HEK293 (cell line): ENCODE results near the gene SPOCK1.

Experiments used
- CTCF ChIA-PET: fragments of 350-600 bp; formaldehyde crosslinking; extraction: SDS; loops from one replicate; lab custom pipeline; 2021; ENCODE audit warnings: antibody characterized with exemption; lab: Yijun Ruan, JAX
- POLR2A ChIA-PET: fragments of 300-600 bp; formaldehyde crosslinking; extraction: SDS; loops from one replicate; lab custom pipeline; 2020; ENCODE audit warnings: antibody characterized with exemption, inconsistent platforms; lab: Yijun Ruan, JAX
- H3K27ac ChIP-seq: fragments of 200-500 bp; sonication (Bioruptor generic); 2 replicates; pipeline ENCODE4 v1.5.1; 2014; ENCODE audit warnings: low read depth, low read length, control low read depth, inconsistent platforms; ENCODE audit errors: extremely low read depth
- H3K36me3 ChIP-seq, 2 experiments: fragments of 200-500 bp in 1 of 2; sonication (Bioruptor generic) in 1 of 2; 1 replicate in 1 of 2; 2 replicates in 1 of 2; pipeline ENCODE4 v1.5.1; 2014 to 2017; ENCODE audit warnings: inconsistent platforms in 2 of 2, low read length in 2 of 2; ENCODE audit not compliant: control insufficient read depth in 2 of 2, insufficient read depth in 1 of 2
- H3K4me1 ChIP-seq: fragments of 200-500 bp; sonication (Bioruptor generic); 2 replicates; pipeline ENCODE4 v1.5.1; 2014; ENCODE audit warnings: mild to moderate bottlenecking, low read length, inconsistent platforms; ENCODE audit not compliant: control insufficient read depth, insufficient read depth
- H3K4me3 ChIP-seq: 2 replicates; pipeline ENCODE4 v1.5.1; 2011; ENCODE audit warnings: low read depth, mild to moderate bottlenecking, control low read depth, low read length, moderate library complexity
- H3K9me3 ChIP-seq: fragments of 200-500 bp; sonication (Bioruptor generic); 2 replicates; pipeline ENCODE4 v1.5.1; 2014; ENCODE audit warnings: low read depth, low read length, inconsistent platforms; ENCODE audit not compliant: control insufficient read depth, insufficient read depth
- CTCF ChIP-seq: fragments of 450-650 bp; formaldehyde crosslinking; IDR thresholded peaks from 2 replicates; pipeline ENCODE4 v1.5.1; 2016; ENCODE audit warnings: missing biosample characterization, missing genetic modification characterization
- GLI4 ChIP-seq: fragments of 450-650 bp; formaldehyde crosslinking; IDR thresholded peaks from 2 replicates; pipeline ENCODE4 v1.5.1; 2016; ENCODE audit warnings: missing biosample characterization, missing genetic modification characterization
- KLF16 ChIP-seq: fragments of 450-650 bp; formaldehyde crosslinking; IDR thresholded peaks from 2 replicates; pipeline ENCODE4 v1.5.1; 2017; ENCODE audit warnings: missing biosample characterization, missing genetic modification characterization
- PATZ1 ChIP-seq: fragments of 450-650 bp; formaldehyde crosslinking; IDR thresholded peaks from 2 replicates; pipeline ENCODE4 v1.5.1; 2016; ENCODE audit warnings: missing biosample characterization, missing genetic modification characterization
- PRDM1 ChIP-seq: fragments of 450-650 bp; formaldehyde crosslinking; IDR thresholded peaks from 2 replicates; pipeline ENCODE4; 2016; ENCODE audit warnings: missing biosample characterization, missing genetic modification characterization
- SCRT1 ChIP-seq: fragments of 450-650 bp; formaldehyde crosslinking; IDR thresholded peaks from 2 replicates; pipeline ENCODE4 v1.5.1; 2016; ENCODE audit warnings: missing biosample characterization, missing genetic modification characterization, borderline replicate concordance
- SCRT2 ChIP-seq: fragments of 450-650 bp; formaldehyde crosslinking; IDR thresholded peaks from 2 replicates; pipeline ENCODE4 v1.5.1; 2016; ENCODE audit warnings: missing biosample characterization, missing genetic modification characterization
- TSHZ1 ChIP-seq: fragments of 450-650 bp; formaldehyde crosslinking; IDR thresholded peaks from 2 replicates; pipeline ENCODE4 v1.5.1; 2016; ENCODE audit warnings: missing biosample characterization, missing genetic modification characterization, borderline replicate concordance
- ZFP3 ChIP-seq: fragments of 450-650 bp; formaldehyde crosslinking; IDR thresholded peaks from 2 replicates; pipeline ENCODE4 v1.5.1; 2016; ENCODE audit warnings: low read depth, missing biosample characterization, missing genetic modification characterization
- ZNF223 ChIP-seq: fragments of 450-650 bp; formaldehyde crosslinking; IDR thresholded peaks from 2 replicates; pipeline ENCODE4 v1.5.1; 2016; ENCODE audit warnings: missing biosample characterization, missing genetic modification characterization
- ZNF423 ChIP-seq: fragments of 450-650 bp; formaldehyde crosslinking; IDR thresholded peaks from 2 replicates; pipeline ENCODE4 v1.5.1; 2016; ENCODE audit warnings: missing biosample characterization, missing genetic modification characterization
- ZNF426 ChIP-seq: fragments of 450-650 bp; formaldehyde crosslinking; IDR thresholded peaks from 2 replicates; pipeline ENCODE4 v1.5.1; 2017; ENCODE audit warnings: missing biosample characterization, missing genetic modification characterization, mild to moderate bottlenecking, inconsistent platforms, moderate library complexity
- ZNF449 ChIP-seq: fragments of 450-650 bp; formaldehyde crosslinking; IDR thresholded peaks from 2 replicates; pipeline ENCODE4 v1.5.1; 2017; ENCODE audit warnings: missing biosample characterization, mild to moderate bottlenecking, missing genetic modification characterization, moderate library complexity
- ZNF48 ChIP-seq: fragments of 450-650 bp; formaldehyde crosslinking; IDR thresholded peaks from 2 replicates; pipeline ENCODE4 v1.5.1; 2016; ENCODE audit warnings: missing biosample characterization, missing genetic modification characterization
- ZNF530 ChIP-seq: fragments of 450-650 bp; formaldehyde crosslinking; IDR thresholded peaks from 2 replicates; pipeline ENCODE4 v1.5.1; 2016; ENCODE audit warnings: low read depth, missing biosample characterization, missing genetic modification characterization
- ZNF707 ChIP-seq: fragments of 450-650 bp; formaldehyde crosslinking; IDR thresholded peaks from 2 replicates; pipeline ENCODE4 v1.5.1; 2016; ENCODE audit warnings: missing biosample characterization, missing genetic modification characterization
- ZNF76 ChIP-seq: fragments of 450-650 bp; formaldehyde crosslinking; IDR thresholded peaks from 2 replicates; pipeline ENCODE4; 2016; ENCODE audit warnings: low read depth, missing biosample characterization, missing genetic modification characterization, borderline replicate concordance
- ZSCAN16 ChIP-seq: fragments of 450-650 bp; formaldehyde crosslinking; IDR thresholded peaks from 2 replicates; pipeline ENCODE4 v1.5.1; 2016; ENCODE audit warnings: missing biosample characterization, missing genetic modification characterization
- ZSCAN23 ChIP-seq: fragments of 450-650 bp; formaldehyde crosslinking; IDR thresholded peaks from 2 replicates; pipeline ENCODE4 v1.5.1; 2016; ENCODE audit warnings: missing biosample characterization, missing genetic modification characterization
- TF ChIP-seq, protein P1 (sequence below): fragments of 450-650 bp; formaldehyde crosslinking; IDR thresholded peaks from 2 replicates; pipeline ENCODE4 v1.5.1; 2016; ENCODE audit warnings: missing biosample characterization, missing genetic modification characterization, low read depth
- TF ChIP-seq, protein P2 (sequence below): fragments of 450-650 bp; formaldehyde crosslinking; IDR thresholded peaks from 2 replicates; pipeline ENCODE4 v1.5.1; 2016; ENCODE audit warnings: missing biosample characterization, missing genetic modification characterization
- TF ChIP-seq, protein P3 (sequence below): fragments of 450-650 bp; formaldehyde crosslinking; IDR thresholded peaks from 2 replicates; pipeline ENCODE4 v1.5.1; 2016; ENCODE audit warnings: missing biosample characterization, missing genetic modification characterization

The SPOCK1 gene

GRCh38 chr5:137056676-137057075 lies 442.4 kb downstream of the SPOCK1 start:
- POLR2A ChIA-PET, result no interaction called here
- H3K4me1 ChIP-seq, result no peaks in the 10 kb centered on the region
- TF ChIP-seq, protein P1, sequence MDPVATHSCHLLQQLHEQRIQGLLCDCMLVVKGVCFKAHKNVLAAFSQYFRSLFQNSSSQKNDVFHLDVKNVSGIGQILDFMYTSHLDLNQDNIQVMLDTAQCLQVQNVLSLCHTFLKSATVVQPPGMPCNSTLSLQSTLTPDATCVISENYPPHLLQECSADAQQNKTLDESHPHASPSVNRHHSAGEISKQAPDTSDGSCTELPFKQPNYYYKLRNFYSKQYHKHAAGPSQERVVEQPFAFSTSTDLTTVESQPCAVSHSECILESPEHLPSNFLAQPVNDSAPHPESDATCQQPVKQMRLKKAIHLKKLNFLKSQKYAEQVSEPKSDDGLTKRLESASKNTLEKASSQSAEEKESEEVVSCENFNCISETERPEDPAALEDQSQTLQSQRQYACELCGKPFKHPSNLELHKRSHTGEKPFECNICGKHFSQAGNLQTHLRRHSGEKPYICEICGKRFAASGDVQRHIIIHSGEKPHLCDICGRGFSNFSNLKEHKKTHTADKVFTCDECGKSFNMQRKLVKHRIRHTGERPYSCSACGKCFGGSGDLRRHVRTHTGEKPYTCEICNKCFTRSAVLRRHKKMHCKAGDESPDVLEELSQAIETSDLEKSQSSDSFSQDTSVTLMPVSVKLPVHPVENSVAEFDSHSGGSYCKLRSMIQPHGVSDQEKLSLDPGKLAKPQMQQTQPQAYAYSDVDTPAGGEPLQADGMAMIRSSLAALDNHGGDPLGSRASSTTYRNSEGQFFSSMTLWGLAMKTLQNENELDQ (tag by site-specific recombination), result no peak
- TF ChIP-seq, protein P2, sequence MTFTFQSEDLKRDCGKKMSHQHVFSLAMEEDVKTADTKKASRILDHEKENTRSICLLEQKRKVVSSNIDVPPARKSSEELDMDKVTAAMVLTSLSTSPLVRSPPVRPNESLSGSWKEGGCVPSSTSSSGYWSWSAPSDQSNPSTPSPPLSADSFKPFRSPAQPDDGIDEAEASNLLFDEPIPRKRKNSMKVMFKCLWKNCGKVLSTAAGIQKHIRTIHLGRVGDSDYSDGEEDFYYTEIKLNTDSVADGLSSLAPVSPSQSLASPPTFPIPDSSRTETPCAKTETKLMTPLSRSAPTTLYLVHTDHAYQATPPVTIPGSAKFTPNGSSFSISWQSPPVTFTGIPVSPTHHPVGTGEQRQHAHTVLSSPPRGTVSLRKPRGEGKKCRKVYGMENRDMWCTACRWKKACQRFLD, result no peak
- TF ChIP-seq, protein P3, sequence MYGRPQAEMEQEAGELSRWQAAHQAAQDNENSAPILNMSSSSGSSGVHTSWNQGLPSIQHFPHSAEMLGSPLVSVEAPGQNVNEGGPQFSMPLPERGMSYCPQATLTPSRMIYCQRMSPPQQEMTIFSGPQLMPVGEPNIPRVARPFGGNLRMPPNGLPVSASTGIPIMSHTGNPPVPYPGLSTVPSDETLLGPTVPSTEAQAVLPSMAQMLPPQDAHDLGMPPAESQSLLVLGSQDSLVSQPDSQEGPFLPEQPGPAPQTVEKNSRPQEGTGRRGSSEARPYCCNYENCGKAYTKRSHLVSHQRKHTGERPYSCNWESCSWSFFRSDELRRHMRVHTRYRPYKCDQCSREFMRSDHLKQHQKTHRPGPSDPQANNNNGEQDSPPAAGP, result no peak
- TF ChIP-seq PATZ1 (tag by site-specific recombination) (no peak), SCRT2 (tag by site-specific recombination) (peak; percentile 80), ZNF707 (tag by site-specific recombination) (no peak), ZNF76 (no peak), ZNF426 (tag by site-specific recombination) (no peak), ZNF423 (no peak), ZSCAN23 (tag by site-specific recombination) (no peak), ZNF530 (tag by site-specific recombination) (no peak), PRDM1 (tag by site-specific recombination) (no peak), ZNF48 (tag by site-specific recombination) (no peak), SCRT1 (peak; percentile 62)
- H3K36me3 ChIP-seq, result no peaks in the 10 kb centered on the region
- CTCF ChIA-PET, result interaction anchor here (1.2 to 2.6 kb wide), 2 partner anchors 14 to 18 kb away, joined by 3 to 11 read pairs; no protein-coding TSS in a partner anchor
- no peak overlapping the region for H3K27ac ChIP-seq
- H3K4me3 ChIP-seq, result no peak overlapping the region
- H3K9me3 ChIP-seq, result no peaks in the 10 kb centered on the region

DNA sequence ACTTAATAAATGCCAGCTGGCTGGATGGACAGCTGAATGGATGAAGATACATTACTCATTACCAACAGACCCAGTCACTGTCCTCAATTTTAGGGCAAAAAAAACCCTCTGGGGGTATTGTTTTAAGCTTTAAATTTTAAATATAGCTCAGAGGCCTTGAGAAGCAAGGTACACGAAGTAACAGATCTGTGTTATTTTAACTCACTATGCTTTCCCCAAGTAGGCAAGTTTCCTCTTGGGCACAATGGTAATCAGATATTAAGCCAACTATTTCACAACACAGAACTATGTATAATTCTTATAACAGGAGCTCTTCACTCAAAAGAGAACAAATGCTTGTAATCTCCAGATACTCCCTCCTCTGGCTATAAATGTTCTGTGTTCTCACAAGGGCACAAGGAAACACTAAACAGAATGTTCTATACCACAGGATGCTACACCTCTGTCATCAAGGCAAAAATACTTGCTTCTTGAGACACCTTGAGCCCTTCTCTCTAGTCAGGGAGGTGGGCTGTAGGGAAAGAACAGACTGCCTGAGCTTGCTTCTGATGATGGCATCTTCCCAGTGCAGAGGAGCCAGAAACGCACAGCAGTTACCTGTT lies 443.8 kb downstream of the SPOCK1 start:
- no peak overlapping the region for H3K4me3 ChIP-seq
- no peaks in the 10 kb centered on the region for H3K36me3 ChIP-seq
- ChIA-PET POLR2A (no interaction called here), CTCF (interaction anchor here (0.6 to 1.1 kb wide), 4 partner anchors 265 to 805 kb away, joined by 3 read pairs; no protein-coding TSS in a partner anchor)
- no peaks in the 10 kb centered on the region for H3K4me1 ChIP-seq
- no peaks in the 10 kb centered on the region for H3K9me3 ChIP-seq
- H3K27ac ChIP-seq, result no peak overlapping the region
- TF ChIP-seq CTCF (tag by site-specific recombination) (no peak), ZNF449 (tag by site-specific recombination) (no peak), GLI4 (tag by site-specific recombination) (no peak), ZSCAN16 (no peak), ZNF223 (tag by site-specific recombination) (no peak), ZFP3 (tag by site-specific recombination) (no peak), KLF16 (tag by site-specific recombination) (no peak), TSHZ1 (no peak), PRDM1 (tag by site-specific recombination) (no peak)
